Lower lobe of right lung (tissue), 2 donors: ENCODE data around the gene NCK2. TPM values are rescaled to one million over a fixed set of nuclear protein-coding genes. Genes with fewer than 3 reads are reported as not detected.

Experiments
- ATAC-seq, 2 donors: fragments of 200-7000 bp; cut with Tn5 transposase; one replicate each; pipeline ENCODE4 v1.9.1; 2020 to 2022; ENCODE audit warnings: mild to moderate bottlenecking in 2 of 2, moderate library complexity in 2 of 2
- DNase-seq: peaks from one replicate; pipeline ENCODE4 v3.0.0-alpha.2; 2020
- H3K27ac ChIP-seq: fragments of 200-600 bp; one replicate; pipeline ENCODE4 v1.8.0; 2022
- H3K27me3 ChIP-seq: fragments of 200-600 bp; one replicate; pipeline ENCODE4 v1.8.0; 2022; ENCODE audit warnings: low read depth
- H3K36me3 ChIP-seq: fragments of 200-600 bp; one replicate; pipeline ENCODE4 v1.8.0; 2022; ENCODE audit warnings: mild to moderate bottlenecking
- H3K4me1 ChIP-seq: fragments of 200-600 bp; one replicate; pipeline ENCODE4 v1.8.0; 2022
- H3K4me3 ChIP-seq: fragments of 200-600 bp; one replicate; pipeline ENCODE4 v1.8.0; 2022; ENCODE audit warnings: mild to moderate bottlenecking
- H3K9me3 ChIP-seq: fragments of 200-600 bp; one replicate; pipeline ENCODE4 v1.8.0; 2022
- CTCF ChIP-seq: fragments of 200-600 bp; IDR thresholded peaks from one replicate; pipeline ENCODE4 v1.8.0; 2022; ENCODE audit warnings: antibody characterized with exemption, mild to moderate bottlenecking
- intact Hi-C: fragments of 100-400 bp; cut with DNase I; formaldehyde crosslinking; loops from one replicate; pipeline ENCODE4 v1.11.0; 2022
- total RNA-seq: library from RNA; stranded (reverse); fragmentation: NEBNext Ultra II Directional; extraction: Animal tissue kit (Norgen Biotek cat#: 25700); gene quantifications from one replicate; pipeline ENCODE4 v1.2.1, GENCODE V29; 2021
- donor health status: DM: no; HTN: yes; CAD: no; lungs with severe emphysema.

NCK2 gene
- total RNA-seq, 1 donor from 2014 or later = 36.7 TPM

- intact Hi-C loops = no loop called here
- H3K4me1 ChIP-seq = peaks cover 6% of the 10 kb centered on the region
- no peak for TF ChIP-seq CTCF
- no peak for ATAC-seq
- no peak for DNase-seq
- peaks cover 17% of the 10 kb centered on the region for H3K36me3 ChIP-seq
- H3K9me3 ChIP-seq = no peaks in the 10 kb centered on the region
- no peaks in the 10 kb centered on the region for H3K27me3 ChIP-seq
- H3K27ac ChIP-seq = no peak overlapping the region
- H3K4me3 ChIP-seq = no peak overlapping the region
Observed at GRCh38 chr2:105857076-105857740, 112.5 kb downstream of the NCK2 start.

GRCh38 chr2:105858868-105859693 lies 114.4 kb downstream of the NCK2 start:
- ATAC-seq (no peak), DNase-seq (no peak)
- TF ChIP-seq CTCF = no peak
- H3K36me3 ChIP-seq = peaks cover 17% of the 10 kb centered on the region
- H3K27ac ChIP-seq = no peak overlapping the region
- intact Hi-C loops = no loop called here
- H3K27me3 ChIP-seq = no peaks in the 10 kb centered on the region
- H3K4me3 ChIP-seq = no peak overlapping the region
- peaks cover 3% of the 10 kb centered on the region for H3K4me1 ChIP-seq
- H3K9me3 ChIP-seq = no peaks in the 10 kb centered on the region

DNA sequence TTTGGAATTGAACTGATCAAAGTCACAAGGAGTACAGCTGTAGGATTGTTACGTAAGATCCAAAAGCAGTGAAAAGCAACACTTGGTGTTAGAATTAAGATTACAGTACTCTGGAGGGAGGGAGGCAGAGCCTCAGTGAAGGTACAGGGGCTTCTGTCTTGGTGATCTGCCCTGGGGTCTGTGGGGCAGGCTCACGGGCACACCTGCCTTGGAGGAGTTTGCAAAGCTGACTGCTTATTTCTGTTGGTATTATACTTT lies 114.9 kb downstream of the NCK2 start:
- Histone ChIP-seq H3K4me3 (no peak overlapping the region), H3K27ac (no peak overlapping the region), H3K36me3 (peaks cover 17% of the 10 kb centered on the region), H3K27me3 (no peaks in the 10 kb centered on the region), H3K4me1 (peaks cover 3% of the 10 kb centered on the region), H3K9me3 (no peaks in the 10 kb centered on the region)
- DNase-seq (no peak), ATAC-seq (no peak)
- TF ChIP-seq CTCF = no peak
- intact Hi-C loops = no loop called here

- ATAC-seq (no peak), DNase-seq (no peak)
- Histone ChIP-seq H3K4me3 (no peak overlapping the region), H3K27me3 (no peaks in the 10 kb centered on the region), H3K36me3 (peaks cover 9% of the 10 kb centered on the region), H3K27ac (no peak overlapping the region), H3K4me1 (peaks cover 3% of the 10 kb centered on the region), H3K9me3 (no peaks in the 10 kb centered on the region)
- TF ChIP-seq CTCF = no peak
- intact Hi-C loops = no loop called here
Observed at GRCh38 chr2:105860567-105860966, 115.9 kb downstream of the NCK2 start.

DNA sequence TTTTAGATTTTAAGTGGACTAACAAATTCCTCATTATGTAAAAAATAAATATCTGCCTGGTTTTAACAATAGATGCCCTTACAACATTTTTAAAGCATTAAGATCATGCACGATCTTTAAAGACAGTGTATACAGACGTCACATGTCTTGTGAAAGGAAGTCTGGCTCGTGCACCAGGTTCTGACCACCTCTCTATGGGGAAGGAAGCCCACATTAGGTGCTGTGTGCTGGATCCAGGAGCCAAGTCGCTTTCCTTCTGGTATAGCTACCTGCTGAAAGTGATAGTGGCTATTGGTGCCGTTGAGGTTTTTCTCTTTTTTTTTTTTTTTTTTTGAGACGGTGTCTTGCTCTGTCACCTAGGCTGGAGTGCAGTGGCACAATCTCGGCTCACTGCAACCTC lies 116.5 kb downstream of the NCK2 start:
- no peak for TF ChIP-seq CTCF
- Histone ChIP-seq H3K36me3 (peaks cover 2% of the 10 kb centered on the region), H3K27ac (no peak overlapping the region), H3K27me3 (no peaks in the 10 kb centered on the region), H3K9me3 (no peaks in the 10 kb centered on the region), H3K4me3 (no peak overlapping the region), H3K4me1 (peaks cover 6% of the 10 kb centered on the region)
- no peak for DNase-seq
- no peak for ATAC-seq
- intact Hi-C loops = no loop called here
